Measurements from ENCODE around the gene OPA1.

Gene OPA1, protein sequence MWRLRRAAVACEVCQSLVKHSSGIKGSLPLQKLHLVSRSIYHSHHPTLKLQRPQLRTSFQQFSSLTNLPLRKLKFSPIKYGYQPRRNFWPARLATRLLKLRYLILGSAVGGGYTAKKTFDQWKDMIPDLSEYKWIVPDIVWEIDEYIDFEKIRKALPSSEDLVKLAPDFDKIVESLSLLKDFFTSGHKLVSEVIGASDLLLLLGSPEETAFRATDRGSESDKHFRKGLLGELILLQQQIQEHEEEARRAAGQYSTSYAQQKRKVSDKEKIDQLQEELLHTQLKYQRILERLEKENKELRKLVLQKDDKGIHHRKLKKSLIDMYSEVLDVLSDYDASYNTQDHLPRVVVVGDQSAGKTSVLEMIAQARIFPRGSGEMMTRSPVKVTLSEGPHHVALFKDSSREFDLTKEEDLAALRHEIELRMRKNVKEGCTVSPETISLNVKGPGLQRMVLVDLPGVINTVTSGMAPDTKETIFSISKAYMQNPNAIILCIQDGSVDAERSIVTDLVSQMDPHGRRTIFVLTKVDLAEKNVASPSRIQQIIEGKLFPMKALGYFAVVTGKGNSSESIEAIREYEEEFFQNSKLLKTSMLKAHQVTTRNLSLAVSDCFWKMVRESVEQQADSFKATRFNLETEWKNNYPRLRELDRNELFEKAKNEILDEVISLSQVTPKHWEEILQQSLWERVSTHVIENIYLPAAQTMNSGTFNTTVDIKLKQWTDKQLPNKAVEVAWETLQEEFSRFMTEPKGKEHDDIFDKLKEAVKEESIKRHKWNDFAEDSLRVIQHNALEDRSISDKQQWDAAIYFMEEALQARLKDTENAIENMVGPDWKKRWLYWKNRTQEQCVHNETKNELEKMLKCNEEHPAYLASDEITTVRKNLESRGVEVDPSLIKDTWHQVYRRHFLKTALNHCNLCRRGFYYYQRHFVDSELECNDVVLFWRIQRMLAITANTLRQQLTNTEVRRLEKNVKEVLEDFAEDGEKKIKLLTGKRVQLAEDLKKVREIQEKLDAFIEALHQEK

DNA sequence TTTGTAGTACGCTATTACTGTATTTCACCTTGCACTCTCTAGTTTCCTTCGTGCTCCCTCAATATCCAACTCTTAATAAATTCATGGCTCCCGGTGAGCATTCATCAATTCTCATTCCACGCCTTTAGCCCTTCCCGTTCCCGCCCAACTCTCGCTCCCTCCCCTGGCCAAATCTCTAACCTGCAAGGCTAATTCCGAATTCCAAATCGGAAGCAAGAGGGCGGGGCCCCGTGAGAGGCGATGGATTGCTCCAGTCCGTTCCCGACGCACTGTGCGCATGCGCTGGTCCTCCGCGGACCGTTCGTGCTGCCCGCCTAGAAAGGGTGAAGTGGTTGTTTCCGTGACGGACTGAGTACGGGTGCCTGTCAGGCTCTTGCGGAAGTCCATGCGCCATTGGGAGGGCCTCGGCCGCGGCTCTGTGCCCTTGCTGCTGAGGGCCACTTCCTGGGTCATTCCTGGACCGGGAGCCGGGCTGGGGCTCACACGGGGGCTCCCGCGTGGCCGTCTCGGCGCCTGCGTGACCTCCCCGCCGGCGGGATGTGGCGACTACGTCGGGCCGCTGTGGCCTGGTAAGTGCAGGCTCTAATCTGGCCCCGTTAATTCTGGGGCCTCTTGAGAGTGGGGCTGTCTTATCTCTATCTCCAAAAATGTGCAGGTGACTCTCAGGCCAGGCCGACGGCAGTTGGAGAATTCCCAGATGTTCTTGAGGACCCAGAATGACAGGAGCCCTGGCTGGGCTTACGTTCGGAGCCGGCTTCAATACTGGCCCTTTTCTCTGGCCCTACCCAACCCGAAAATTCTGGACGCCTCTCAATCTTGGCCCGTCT is at the start of gene OPA1:
Gene OPA1, plus strand, starts transcription at position 368 of the 827 bp plus-strand sequence. Its CDS starts 170 bp downstream, at position 538.
- no peak for FAIRE-seq

DNA sequence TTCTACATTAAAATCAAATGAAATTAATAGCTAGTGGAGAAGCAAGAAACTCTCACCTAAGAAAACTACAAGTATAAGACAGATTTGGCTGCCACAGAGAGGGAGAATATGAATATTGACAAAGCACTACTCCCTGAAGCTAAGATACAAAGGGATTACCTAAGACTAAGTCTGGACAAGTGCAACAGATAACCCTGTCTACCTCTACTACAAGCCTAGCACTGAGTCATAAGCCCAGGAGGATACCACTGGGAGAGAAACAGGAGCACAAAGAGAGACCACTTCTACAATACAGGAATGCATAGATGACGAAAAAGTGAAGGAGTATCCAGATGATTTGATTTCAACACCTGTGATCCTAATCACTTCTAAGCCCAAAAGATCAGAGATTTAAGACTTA is 48.7 kb upstream of the OPA1 start:
- FAIRE-seq = no peak

DNA sequence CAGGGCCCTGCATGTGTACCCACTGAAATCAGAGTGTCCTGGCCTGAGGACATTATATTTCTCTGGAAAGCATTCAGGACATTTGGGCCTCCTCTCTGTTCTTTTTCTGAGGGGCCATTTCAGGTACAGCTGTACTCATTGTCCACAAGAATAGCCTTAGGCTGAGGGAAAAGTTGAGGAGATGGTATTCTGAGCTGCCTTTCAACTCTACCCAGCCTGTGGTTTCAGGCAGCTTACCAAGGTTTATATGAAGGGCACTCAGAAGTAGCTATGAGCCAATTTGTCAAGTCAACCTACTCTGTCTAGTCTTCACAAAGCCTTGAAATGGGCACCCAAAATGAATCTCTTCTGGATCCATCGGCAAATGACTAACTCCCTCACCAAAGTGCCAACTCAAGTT is 47.7 kb upstream of the OPA1 start:
- no peak for FAIRE-seq

DNA sequence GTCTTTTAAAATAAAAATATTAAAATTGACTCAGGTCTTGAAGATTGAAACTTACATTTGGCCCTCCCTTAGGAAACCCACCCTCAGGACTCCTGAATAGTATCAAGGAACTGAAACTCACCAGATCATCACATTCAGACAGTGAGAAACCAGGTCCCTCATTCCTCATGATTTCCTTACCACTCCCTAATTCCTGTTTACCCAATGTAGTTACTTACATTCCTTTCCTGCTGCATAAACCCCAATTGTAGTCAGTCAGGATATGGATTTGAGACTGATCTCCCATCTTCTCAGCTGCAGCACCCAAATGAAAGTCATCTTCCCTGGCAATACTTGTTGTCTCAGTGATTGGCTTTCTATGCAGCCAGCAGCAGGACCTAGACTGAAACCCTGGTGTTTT is 46.9 kb upstream of the OPA1 start:
- FAIRE-seq = no peak

DNA sequence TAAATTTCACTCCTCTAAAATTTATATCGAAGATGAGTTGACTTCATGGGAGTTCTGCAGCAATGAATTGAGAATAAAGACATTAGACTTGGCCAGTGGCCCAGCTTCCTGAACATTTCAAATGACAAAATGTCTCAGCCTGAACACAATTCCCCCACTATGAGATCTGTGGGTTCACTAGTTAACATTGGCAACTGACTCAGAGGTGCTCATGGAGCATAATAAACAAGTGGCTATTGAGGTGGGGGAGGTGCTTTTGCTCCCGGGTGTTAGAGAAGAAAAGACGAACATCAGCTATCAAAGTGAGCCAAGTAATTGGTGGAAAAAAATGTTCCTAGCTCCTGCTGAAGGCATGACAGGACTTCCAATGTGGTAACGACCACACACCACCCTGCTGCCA is 44.6 kb upstream of the OPA1 start:
- no peak for FAIRE-seq

DNA sequence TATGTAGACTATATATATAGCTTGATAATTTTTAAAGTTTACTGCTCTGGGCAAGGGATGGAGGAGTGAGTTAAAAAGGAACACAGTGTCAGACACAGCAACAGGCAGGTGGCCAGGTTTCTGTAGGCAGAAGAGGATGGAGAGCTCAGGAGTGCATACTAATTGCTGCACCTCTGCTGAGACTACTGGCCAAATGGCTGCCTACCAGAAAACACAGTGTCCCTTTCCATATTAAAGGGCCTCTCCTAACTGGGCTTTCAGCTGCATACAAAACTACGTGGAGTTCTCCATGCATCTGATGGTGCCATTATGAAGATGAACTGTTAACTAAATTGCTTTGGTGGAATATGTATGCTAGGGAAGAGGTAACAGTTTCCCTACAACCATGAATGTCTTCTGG is 40.1 kb upstream of the OPA1 start:
- no peak for FAIRE-seq

DNA sequence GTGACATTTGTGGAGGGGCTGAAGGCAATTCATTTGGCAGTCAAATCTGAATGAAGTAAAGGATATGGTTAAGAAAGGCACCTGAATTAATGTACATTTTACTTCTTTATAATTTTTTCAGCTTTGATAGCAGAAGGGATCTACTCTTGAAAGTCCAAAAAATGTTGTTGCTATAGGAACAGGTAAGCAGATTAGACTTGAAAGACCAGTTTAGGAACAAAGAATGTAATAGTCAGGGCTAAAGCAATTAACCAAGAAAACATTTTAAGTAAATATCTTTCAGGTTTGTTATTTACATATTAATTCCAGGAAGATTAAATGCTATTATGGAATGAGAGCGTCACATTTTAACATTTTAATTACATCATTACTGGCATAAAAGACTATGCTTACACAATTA is 39.4 kb upstream of the OPA1 start:
- no peak for FAIRE-seq

DNA sequence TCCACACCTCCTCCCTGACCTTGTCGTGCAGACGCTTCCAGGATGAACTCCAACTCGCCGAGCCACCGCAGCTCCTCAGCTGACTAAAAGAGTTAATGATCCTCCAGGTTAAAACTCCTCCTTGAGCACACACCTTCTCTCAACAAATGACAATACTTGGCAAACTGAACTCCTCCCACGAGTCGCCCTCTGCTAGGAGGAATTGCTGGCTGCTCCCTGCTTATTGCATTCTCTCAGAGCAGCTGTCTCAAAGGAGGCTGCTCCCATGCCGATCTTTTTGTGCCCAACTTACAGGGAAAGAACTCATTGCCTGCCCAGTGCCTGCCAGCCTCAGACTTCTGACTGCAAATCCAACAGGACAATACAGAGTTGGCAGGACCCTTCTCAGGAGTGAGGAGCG is 38.2 kb upstream of the OPA1 start, which contains the start of gene ATP13A4:
Gene ATP13A4, minus strand, starts transcription at position 85 of the 400 bp plus-strand sequence. CDS start 96 bp downstream, outside the sequence.
- FAIRE-seq = no peak

DNA sequence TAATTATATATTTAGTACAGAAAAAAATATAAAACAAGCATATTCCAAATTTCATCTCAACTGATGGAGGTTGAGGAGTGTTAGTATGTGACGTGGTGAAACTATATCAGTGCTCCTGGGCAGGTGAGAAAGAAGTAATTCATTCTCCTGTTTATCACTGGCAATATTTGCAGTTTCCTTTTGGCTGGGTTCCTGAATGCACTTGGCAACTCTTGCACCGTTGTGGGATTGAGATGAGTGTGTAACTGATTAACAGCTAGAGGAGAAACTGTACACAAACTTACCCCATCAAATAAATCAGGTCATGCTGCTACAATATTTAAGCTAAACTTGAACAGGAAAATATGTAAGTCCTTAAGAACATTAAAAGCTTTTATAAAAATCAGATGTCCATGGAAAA is 36.2 kb upstream of the OPA1 start:
- FAIRE-seq = peak; percentile 65

DNA sequence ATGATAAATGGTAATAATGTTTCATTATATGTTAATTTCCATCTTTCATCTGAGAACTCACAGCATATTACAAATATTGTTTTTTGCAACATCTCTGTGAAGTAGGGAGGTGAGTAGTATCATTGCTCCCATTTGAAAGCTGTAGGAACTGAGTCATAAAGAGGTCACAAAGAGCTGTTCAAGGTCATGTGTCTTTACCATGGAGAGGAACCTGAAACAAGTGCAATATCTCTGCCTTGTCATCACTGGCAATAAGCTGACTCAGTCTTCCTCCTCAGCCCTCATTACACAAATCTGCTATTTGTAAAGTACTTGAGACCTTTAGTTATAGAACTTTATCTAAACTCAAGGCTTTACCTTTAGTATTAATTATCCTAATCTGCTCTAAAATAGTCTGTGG is 33.9 kb upstream of the OPA1 start:
- FAIRE-seq = no peak

DNA sequence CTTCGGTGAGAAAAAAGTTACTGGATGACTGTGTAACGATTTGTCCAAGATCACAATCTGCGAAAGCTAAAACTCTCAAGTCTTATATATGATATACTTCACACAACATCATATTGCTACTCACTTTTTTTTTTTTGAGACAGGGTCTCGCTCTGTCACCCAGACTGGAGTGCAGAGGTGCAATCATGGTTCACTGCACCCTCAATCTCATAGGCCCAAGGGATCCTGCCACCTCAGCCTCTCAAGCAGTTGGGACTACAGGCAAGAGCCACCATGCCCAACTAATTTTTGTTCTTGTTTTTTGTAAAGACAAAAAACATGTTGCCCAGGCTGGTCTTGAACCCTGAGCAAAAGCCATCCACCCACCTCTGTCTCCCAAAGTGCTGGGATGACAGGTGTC is 32.9 kb upstream of the OPA1 start:
- no peak for FAIRE-seq

DNA sequence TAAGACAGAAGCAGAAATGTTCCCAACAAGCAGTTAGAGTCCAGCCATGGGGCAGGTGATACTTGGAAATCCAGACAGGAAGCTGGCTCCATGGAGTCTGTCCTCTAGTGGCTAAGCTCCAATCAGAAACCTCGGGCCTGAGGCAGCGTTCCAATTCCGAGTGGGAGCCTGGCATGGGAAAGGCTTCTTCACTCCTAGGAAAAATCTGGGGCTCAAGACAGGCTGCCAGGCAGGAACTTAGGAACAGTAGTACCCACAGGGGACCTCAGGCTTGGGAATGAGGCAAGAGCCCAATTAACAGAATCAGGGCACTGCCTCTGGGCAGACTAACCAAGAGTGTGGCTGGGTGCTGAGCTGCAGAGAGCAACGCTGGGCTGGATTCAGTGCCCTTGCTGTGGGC is 32.1 kb upstream of the OPA1 start:
- FAIRE-seq = no peak

DNA sequence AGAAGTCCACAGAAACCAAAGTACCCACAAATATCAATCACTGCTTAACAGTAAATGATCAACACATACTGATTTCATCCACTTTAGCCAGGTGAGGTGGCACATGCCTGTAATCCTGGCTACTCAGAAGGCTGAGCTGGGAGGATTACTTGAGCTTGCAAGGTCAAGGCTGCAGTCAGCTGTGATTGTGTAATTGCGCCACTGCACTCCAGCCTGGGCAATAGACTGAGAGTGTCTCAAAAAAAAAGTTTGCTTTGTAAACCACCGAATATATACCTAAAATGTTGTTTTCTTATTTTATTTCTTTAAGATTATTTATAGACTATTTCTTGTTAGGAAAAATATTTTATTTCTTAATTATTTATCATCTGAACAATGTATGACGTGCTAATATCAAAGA is 29.6 kb upstream of the OPA1 start:
- no peak for FAIRE-seq

DNA sequence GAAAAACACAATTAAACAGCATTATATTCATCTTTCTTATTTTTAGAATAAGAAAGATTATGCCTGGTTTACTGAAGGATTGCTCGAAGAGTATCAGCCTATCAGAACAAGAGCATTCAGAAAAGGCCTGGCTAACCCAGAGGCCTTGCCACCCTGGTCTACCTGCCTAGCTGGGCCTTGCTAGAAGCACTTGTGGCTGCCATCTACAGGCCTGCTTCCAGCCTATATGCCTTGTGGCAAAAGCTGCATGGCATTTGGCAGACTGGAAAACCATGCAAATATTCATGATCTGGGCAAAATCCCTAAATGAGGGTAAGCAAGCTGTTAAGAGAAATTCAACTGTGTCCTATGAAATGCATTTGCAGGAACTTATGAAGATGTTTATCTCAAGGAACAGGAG is 29.0 kb upstream of the OPA1 start:
- no peak for FAIRE-seq

DNA sequence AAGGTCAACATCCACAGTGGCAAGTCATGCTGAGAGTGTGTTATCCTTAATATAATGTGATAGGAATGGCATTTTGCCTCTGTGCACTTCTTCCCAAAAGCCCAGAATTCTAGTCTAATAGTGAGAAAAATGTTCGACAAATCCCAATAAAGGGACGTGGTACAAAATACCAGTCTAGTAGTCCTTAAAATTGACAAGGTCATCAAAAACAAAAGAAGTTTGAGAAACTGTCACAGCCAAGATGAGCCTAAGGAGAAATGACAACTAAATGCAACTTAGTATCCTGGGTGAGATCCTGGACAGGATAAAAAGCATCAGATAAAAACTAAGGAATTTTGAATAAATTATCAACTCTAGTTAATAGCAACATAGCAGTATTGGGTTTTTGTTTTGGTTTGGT is 23.9 kb upstream of the OPA1 start:
- FAIRE-seq = no peak

DNA sequence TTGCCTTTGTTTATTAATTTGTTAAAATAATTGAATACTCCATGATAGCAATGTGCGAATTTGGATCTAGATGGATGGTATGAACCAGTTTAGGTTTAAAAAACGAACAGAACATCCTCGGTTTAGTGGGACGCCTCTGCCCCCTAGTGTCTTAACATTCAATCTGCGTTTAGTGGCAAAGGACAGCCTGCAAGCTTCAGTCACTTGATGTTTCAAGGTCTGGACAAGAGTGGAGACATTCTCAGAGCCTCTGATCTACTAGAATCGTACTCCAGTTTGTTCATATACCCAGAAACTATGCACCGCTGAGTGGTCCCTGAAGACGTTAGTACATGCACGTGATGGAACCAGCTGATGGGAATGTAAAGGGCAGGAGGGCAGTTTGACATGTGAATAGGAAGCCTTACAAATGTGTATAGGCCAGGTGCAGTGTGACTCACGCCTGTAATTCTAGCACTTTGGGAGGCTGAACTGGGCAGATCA is 20.5 kb upstream of the OPA1 start:
- FAIRE-seq = no peak

DNA sequence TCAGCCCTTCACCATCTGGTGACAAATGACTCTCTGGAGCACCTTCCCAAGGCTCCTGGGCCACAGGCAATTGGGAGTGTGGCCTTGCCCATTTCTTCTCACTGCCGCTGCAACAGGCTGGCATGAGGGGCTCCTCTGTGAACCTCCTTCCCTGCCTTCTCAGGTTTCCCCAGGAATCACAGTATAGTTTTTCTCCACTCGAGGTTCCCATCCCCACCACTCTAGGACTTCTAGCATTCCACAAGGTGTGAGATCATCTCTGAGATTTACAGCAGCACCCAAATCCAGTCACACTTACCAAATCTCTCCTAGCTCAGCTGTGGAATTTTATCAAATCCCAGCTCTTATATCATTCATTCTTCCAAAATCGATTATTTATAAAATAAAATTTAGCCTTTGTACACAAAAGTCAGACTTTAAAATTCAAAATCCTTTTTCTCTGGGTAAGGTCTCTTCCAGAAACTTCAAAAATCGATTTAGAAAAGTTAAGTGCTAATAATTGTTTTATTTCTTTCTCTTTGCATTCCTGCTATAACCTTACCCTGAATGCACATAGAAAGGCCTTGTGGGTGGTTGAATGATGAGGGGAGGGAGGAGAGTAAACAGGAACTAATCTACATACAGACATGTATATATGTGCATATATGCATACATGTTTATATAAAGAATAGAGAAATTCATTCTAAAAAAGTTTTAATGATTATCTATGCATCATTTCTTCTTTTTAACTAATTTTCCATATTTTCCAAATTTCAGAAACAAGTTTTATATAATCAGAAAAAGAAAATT is 19.4 kb upstream of the OPA1 start:
- no peak for FAIRE-seq

DNA sequence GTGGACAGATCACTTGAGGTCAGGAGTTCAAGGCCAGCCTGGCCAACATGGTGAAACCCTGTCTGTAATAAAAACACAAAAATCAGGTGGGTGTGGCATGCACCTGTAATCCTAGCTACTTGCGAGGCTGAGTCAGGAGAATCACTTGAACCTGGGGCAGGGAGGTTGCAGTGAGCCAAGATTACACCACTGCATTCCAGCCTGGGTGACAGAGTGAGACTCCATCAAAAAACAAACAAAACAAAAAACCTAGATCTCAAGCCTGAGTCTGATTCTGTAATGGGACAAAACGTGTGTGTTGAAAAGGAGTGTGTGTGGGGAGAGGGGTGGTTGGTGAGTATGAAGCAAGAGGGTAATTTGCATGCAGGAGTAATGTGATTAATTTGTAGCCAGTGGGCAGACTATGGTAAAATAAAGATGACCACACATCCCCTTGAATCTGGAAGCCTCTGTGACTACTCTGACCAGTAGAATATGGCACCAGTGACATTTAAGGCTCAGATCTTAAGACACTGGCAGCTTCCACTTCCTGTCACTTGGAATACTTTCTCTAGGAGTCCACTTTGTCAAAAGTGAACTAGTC is 18.4 kb upstream of the OPA1 start:
- no peak for FAIRE-seq

DNA sequence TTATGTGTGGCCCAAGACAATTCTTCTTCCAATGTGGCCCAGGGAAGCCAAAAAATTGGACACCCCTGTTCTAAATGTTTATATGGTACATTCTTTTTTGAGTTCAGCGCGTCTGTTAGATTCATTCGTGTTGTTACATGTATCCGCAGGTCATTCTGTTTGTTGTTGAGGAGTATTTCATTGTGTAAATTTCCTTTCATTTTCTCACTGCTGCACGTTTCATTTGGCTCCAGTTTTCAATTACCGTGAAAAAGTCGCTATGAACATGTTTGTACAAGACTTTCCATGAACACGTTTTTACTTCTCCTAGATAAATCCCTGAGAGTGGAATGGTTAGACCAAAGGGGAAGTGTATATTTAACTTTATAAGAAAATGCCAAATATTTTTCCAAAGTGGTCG is 7.5 kb upstream of the OPA1 start:
- no peak for FAIRE-seq

DNA sequence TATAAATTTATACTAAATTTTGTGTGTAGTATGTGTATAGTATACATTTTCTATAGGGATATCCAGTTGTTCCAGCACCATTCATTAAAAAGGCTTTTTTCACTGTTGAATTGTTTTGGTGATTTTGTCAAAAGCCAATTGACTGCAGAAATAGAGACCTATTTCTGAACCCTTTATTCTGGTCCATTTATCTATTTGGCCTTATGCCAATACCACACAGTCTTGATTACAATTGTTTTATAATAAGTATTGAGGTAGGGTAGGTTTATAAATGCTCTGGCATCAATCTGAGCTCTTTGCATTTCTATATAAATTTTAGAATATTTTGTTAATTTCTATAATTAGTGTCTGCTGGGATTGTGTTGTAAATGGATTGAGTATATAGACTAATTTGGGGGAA is 6.5 kb upstream of the OPA1 start:
- FAIRE-seq = no peak

DNA sequence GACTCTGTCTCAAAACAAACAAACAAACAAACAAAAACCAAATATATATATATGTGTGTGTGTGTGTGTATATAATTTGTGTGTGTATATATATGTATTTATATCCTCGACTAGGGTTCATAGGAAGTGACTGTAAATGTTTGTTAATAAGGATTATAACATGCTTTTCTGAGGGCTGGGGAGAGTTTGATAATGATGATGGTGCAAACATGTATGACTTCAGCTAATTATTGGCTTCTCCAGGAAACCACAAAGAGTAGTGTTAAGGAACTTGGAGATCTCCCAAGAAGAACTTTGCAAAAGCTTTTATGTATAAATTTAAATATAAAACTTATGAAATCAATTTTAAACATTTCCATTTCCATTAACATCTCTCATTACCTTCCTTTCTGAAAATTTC is 3.9 kb upstream of the OPA1 start:
- no peak for FAIRE-seq

Measured in colon (tissue), 2 donors.